ENCODE measurements around the gene LINGO1. TPM values are rescaled to one million over a fixed set of nuclear protein-coding genes. Genes with fewer than 3 reads are reported as not detected.

LINGO1 gene
- polyA plus RNA-seq, 6 donors from 2014 or later = not detected

GRCh38 chr15:77612958-77613601, 19.6 kb downstream of the LINGO1 start:
- DNase-seq = no peak
- peaks cover 0 to under 1% (median 0%) of the 10 kb centered on the region in 3 donors for H3K4me1 Mint-ChIP-seq
- ATAC-seq (ENCODE audit: low read depth in 2 of 2) = no peak
- H3K9me3 Mint-ChIP-seq = peaks cover 0 to 5% (median 2%) of the 10 kb centered on the region in 7 donors
- no peaks in the 10 kb centered on the region for H3K36me3 Mint-ChIP-seq
- H3K27ac Mint-ChIP-seq = no peak overlapping the region
- no peak overlapping the region for H3K4me3 Mint-ChIP-seq
- H3K27me3 Mint-ChIP-seq = peaks cover 3 to 13% (median 11%) of the 10 kb centered on the region in 3 donors

DNA sequence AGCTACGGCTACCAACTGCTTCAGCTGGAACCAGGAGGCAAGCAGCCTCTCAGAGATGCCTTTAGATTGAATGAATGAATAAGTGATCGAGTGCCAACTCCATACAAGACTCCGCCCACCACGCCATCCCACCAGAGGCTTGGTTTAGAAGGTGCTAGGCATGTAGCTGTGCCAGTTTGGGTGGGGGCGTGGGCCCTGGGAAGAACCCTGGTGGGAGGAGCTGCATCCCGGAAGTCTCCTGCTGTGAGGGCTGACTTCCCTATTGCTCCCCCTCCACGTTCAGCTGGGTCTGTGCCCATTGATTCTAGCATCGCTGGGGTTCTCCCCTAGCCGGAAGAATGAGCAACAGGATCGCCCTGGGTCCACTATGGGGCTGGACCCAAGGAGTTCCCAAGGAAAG, 20.9 kb downstream of the LINGO1 start:
- H3K27me3 Mint-ChIP-seq = peaks cover 3 to 13% (median 11%) of the 10 kb centered on the region in 3 donors
- ATAC-seq (ENCODE audit: low read depth in 2 of 2) = no peak
- no peak overlapping the region for H3K4me3 Mint-ChIP-seq
- no peaks in the 10 kb centered on the region for H3K4me1 Mint-ChIP-seq
- no peaks in the 10 kb centered on the region for H3K36me3 Mint-ChIP-seq
- no peak for DNase-seq
- H3K27ac Mint-ChIP-seq = no peak overlapping the region
- peaks cover 0 to 5% (median 2%) of the 10 kb centered on the region in 7 donors for H3K9me3 Mint-ChIP-seq

DNA sequence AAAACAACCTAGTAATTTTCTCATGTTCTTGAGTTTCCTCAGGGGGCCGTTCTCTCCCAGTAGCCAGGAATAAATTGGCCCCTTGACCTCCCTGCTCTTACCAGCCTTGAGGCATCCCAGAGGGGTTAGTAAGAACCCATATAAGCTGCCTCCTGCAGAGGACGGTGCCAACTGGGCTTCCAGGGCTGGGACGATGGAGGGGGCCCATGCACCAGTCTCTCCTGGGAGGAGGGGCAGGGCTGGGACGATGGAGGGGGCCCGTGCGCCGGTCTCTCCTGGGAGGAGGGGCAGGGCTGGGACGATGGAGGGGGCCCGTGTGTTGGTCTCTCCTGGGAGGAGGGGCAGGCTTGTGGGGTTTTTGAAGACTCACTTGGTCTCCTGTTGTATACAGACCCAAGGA, 22.0 kb downstream of the LINGO1 start:
- Mint-ChIP-seq H3K36me3 (no peaks in the 10 kb centered on the region), H3K4me3 (no peak overlapping the region), H3K27ac (no peak overlapping the region), H3K4me1 (peaks cover 0 to 3% (median 0%) of the 10 kb centered on the region in 3 donors), H3K9me3 (peaks cover 0 to 5% (median 0%) of the 10 kb centered on the region in 7 donors), H3K27me3 (peaks cover 7 to 21% (median 12%) of the 10 kb centered on the region in 3 donors)
- DNase-seq (no peak), ATAC-seq (ENCODE audit: low read depth in 2 of 2) (no peak)

DNA sequence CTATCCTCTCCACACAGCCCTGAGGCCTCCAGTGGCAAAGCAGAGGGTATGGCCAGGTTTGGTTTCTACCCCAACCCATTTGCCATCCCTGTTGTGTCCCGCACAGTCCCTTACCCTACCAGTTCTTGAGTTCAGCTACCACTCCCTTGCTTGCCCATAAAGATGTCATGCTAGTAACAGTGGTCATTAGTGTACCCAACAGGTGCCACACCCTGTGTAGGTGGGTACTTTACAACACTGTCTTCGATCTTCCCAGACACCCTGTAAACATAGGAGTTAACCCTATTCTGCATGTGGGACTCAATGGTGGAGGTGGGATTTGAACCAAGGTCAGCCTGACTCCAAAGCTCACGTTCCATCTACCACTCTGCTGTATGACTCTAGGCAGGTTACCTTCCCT, 23.2 kb downstream of the LINGO1 start:
- Mint-ChIP-seq H3K36me3 (no peaks in the 10 kb centered on the region), H3K9me3 (peaks cover 0 to 2% (median 0%) of the 10 kb centered on the region in 7 donors), H3K4me3 (no peak overlapping the region)

DNA sequence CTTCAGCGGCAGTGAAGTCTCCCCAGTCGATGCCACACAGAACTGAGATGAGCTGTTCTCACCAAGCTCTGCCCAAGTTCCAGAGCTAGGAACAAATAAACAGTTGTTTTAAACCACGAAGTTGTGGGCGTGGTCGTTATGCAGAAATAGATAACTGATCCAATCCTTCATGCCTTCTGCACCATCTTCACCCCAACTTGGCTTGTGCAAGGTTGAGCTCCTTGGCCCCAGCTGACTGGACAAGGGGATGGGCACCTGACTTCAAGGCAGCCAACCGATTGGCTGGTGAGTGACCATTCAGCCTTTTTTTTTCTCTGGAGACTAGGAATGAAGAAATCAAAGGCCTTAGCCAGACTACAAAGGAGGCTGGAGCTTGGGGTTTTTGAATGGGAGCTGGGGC, 23.9 kb downstream of the LINGO1 start:
- Mint-ChIP-seq H3K4me1 (peaks cover 9 to 18% (median 13%) of the 10 kb centered on the region in 3 donors), H3K27ac (no peak overlapping the region), H3K9me3 (no peaks in the 10 kb centered on the region), H3K36me3 (no peaks in the 10 kb centered on the region), H3K27me3 (peaks cover 12 to 34% (median 15%) of the 10 kb centered on the region in 3 donors), H3K4me3 (no peak overlapping the region)
- no peak for DNase-seq
- no peak for ATAC-seq (ENCODE audit: low read depth in 2 of 2)

More for the DNA sequence above, 23.2 kb downstream of the LINGO1 start:
- peaks cover 6 to 15% (median 10%) of the 10 kb centered on the region in 3 donors for H3K4me1 Mint-ChIP-seq
- H3K27ac Mint-ChIP-seq = peak overlapping the region in 1 of 6 donors; percentile 73
- DNase-seq = no peak
- peaks cover 11 to 32% (median 15%) of the 10 kb centered on the region in 3 donors for H3K27me3 Mint-ChIP-seq
- no peak for ATAC-seq (ENCODE audit: low read depth in 2 of 2)

DNA sequence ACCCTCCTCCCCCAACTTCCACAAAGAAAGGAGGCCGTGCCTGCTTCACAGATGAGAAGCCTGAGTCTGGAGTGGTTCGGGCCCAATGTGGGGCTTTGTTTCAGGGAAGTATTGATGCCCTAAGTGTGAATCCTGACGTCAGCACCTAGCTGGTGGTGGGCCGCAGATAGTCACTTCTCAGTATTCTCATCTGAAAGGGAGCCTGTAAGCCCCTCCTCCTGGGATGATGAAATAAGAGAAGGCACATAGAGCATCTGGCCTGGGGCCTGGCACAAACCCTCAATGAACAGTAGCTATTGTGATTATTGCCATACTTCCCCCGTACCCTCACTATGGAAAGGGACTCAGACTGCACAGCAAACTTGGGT, 24.8 kb downstream of the LINGO1 start:
- Mint-ChIP-seq H3K4me1 (peaks cover 9 to 18% (median 13%) of the 10 kb centered on the region in 3 donors), H3K36me3 (no peaks in the 10 kb centered on the region), H3K4me3 (peak overlapping the region in 1 of 8 donors; percentile 60), H3K27me3 (peaks cover 12 to 35% (median 15%) of the 10 kb centered on the region in 3 donors), H3K9me3 (no peaks in the 10 kb centered on the region), H3K27ac (no peak overlapping the region)
- DNase-seq (no peak), ATAC-seq (ENCODE audit: low read depth in 2 of 2) (no peak)

DNA sequence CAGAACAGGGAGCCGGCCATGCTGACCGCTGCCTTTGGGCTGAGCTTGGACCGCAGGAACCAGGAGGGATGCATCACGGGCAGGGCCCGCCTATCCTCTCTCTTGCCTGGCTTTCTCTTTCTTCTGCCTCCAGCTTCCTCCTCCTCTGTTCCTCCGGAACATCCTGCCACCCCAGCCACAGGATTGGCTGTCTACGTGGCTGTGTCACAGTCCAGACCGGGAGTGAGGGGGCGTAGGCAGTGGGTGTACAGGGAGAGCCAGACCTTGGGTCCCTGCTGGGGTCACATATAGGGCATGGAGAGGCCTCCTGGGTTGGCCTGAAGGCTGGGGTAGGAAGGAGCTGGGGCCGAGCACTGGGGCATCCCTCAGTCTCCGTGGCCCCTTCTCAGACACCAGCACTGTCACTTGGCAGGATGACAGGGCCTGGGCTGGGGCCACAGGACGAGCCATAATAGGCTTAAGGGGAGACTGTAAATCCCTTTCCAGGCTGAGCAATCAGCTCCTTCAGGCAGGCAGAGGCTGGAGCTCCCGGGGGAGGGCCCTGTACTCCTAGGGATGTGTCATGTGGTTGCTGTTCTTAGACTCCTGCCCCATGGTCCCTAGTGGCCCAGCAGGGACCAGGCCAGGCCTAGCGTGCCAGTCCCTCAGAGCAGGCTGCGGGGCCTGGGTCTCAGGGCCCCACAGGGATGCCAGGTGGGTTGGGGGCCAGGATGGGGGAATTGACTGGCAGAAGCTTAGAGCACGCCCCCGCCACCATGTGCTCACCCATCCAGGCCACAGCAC, 25.4 kb downstream of the LINGO1 start:
- Mint-ChIP-seq H3K27me3 (peaks cover 12 to 39% (median 15%) of the 10 kb centered on the region in 3 donors), H3K4me1 (peaks cover 9 to 18% (median 13%) of the 10 kb centered on the region in 3 donors), H3K4me3 (no peak overlapping the region), H3K36me3 (no peaks in the 10 kb centered on the region), H3K27ac (peak overlapping the region in 1 of 6 donors; percentile 42), H3K9me3 (no peaks in the 10 kb centered on the region)
- ATAC-seq (ENCODE audit: low read depth in 2 of 2) (no peak), DNase-seq (no peak)

DNA sequence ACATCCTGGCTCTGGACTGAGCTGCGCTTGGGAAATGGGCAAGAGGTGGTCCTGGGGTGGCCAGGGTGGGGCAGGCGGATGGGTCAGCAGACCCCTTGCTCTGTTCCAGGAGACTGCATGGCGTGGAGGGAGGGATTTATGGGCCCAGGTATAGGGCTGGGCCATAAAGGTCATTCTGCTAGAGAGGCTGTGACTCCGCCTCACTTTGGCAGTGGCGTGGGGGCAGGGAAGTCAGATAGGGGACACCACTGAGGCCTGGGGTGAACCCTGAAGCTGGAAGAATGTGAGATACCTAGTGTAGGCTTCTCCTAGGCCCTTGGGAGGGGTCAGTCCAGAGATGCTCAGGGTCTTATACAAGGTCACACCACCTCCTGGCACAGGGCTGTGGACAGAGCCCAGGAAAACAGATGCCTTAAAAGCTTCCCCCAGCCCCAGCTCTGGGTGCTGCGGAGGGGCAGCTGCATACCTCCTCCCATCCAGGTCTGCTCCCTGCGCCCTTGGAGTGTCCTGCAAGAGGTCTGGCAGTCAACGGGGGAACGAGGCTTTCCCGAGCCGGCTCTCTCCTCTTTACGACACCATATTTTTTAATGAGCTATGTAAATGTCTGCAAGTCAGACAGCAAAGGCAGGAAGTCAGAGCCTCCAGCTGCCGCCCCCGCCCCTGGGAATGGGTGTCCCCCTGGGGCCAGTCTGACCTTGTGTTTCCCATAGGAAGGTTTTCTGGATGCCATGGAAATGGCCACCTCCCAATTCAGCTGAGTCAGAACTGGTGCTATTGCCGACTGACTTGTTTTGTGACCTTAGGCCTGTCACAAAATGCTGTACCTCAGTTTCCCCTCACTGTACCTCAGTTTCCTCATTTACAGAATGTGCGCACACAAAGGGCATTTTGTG, 26.3 kb downstream of the LINGO1 start:
- DNase-seq = no peak
- Mint-ChIP-seq H3K9me3 (no peaks in the 10 kb centered on the region), H3K27me3 (peaks cover 12 to 39% (median 15%) of the 10 kb centered on the region in 3 donors), H3K36me3 (no peaks in the 10 kb centered on the region), H3K4me3 (peak overlapping the region in 1 of 8 donors; percentile 76), H3K4me1 (peaks cover 9 to 18% (median 13%) of the 10 kb centered on the region in 3 donors), H3K27ac (peak overlapping the region in 1 of 6 donors; percentile 47)
- no peak for ATAC-seq (ENCODE audit: low read depth in 2 of 2)

GRCh38 chr15:77605547-77605946, 27.2 kb downstream of the LINGO1 start:
- no peak for ATAC-seq (ENCODE audit: low read depth in 2 of 2)
- peaks cover 9 to 18% (median 13%) of the 10 kb centered on the region in 3 donors for H3K4me1 Mint-ChIP-seq

DNA sequence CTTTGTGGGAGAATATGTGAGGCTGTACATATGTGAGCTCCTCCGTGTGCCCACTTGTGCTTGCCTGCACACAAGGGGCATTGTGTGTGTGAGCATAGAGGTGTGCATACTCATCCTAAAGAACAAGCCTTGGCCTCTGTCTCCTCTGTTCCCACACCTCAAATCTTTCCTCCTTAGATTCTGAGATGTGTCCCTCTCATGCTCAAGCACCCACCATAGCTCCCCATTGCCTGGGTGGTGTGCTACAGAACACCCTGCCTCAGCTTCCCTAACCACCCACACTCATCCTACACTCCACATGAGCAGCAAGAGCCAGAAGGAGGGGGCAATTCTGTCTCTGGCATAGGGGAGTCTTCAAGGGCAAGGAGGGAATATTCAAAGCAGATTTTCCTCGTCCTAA, 27.7 kb downstream of the LINGO1 start:
- Mint-ChIP-seq H3K36me3 (no peaks in the 10 kb centered on the region), H3K27ac (peak overlapping the region in 3 of 6 donors; percentile 35 to 83 (median 39)), H3K9me3 (no peaks in the 10 kb centered on the region), H3K27me3 (peaks cover 12 to 33% (median 15%) of the 10 kb centered on the region in 3 donors), H3K4me3 (peak overlapping the region in 6 of 8 donors; percentile 27 to 84 (median 52)), H3K4me1 (peaks cover 9 to 18% (median 13%) of the 10 kb centered on the region in 3 donors)
- ATAC-seq (ENCODE audit: low read depth in 2 of 2) = no peak
- DNase-seq = no peak

More at GRCh38 chr15:77605547-77605946, 27.2 kb downstream of the LINGO1 start:
- Mint-ChIP-seq H3K27ac (no peak overlapping the region), H3K27me3 (peaks cover 12 to 35% (median 15%) of the 10 kb centered on the region in 3 donors), H3K9me3 (no peaks in the 10 kb centered on the region), H3K4me3 (no peak overlapping the region), H3K36me3 (no peaks in the 10 kb centered on the region)
- no peak for DNase-seq

GRCh38 chr15:77603611-77604336, 28.9 kb downstream of the LINGO1 start:
- Mint-ChIP-seq H3K27me3 (peaks cover 8 to 26% (median 15%) of the 10 kb centered on the region in 3 donors), H3K27ac (peak overlapping the region in 1 of 6 donors; percentile 19), H3K36me3 (no peaks in the 10 kb centered on the region), H3K4me3 (peak overlapping the region in 3 of 8 donors; percentile 3 to 78 (median 11)), H3K9me3 (no peaks in the 10 kb centered on the region), H3K4me1 (peaks cover 9 to 18% (median 15%) of the 10 kb centered on the region in 3 donors)
- DNase-seq = no peak
- no peak for ATAC-seq (ENCODE audit: low read depth in 2 of 2)

DNA sequence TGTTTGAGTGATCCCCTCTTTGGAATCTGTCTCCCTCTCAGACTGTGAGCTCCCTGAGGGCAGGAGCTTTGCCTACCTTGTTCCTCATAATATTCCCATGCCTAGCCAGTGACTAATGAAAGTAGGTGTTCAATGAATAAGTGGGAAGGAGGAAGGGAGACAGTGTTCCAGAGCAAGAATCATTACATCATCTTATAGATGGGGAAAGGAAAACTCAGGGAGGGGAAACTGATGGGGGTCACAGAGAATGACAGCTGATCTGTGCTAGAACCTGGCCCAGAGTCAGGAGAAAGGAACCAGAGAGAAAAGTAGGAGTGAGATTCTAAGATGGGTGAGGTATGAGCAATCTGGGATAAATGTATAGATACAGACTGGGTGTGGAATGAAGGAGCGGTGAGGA, 29.9 kb downstream of the LINGO1 start:
- Mint-ChIP-seq H3K4me3 (no peak overlapping the region), H3K4me1 (peaks cover 9 to 18% (median 15%) of the 10 kb centered on the region in 3 donors), H3K36me3 (no peaks in the 10 kb centered on the region), H3K9me3 (no peaks in the 10 kb centered on the region), H3K27me3 (peaks cover 8 to 26% (median 15%) of the 10 kb centered on the region in 3 donors), H3K27ac (peak overlapping the region in 1 of 6 donors; percentile 41)
- ATAC-seq (ENCODE audit: low read depth in 2 of 2) (no peak), DNase-seq (no peak)
